HepG2 (cell line): ENCODE measurements around the gene NBL1. TPM values are rescaled to one million over a fixed set of nuclear protein-coding genes. Genes with fewer than 3 reads are reported as not detected.

Source experiments
- BCL6 ChIP-seq: IDR thresholded peaks from 2 replicates; pipeline ENCODE4 v1.6.1; 2016; ENCODE audit warnings: missing genetic modification reagents, missing compliant biosample characterization
- HOMEZ ChIP-seq: IDR thresholded peaks from 2 replicates; pipeline ENCODE4 v1.6.1; 2016; ENCODE audit warnings: low read depth
- KDM3A ChIP-seq: IDR thresholded peaks from 2 replicates; pipeline ENCODE4 v1.6.1; 2018; ENCODE audit warnings: low read depth, missing compliant biosample characterization
- NFE2L2 ChIP-seq: fragments of 150-350 bp; IDR thresholded peaks from 2 replicates; pipeline ENCODE4 v1.6.1; 2014; ENCODE audit warnings: low read length
- POLR2AphosphoS5 ChIP-seq: IDR thresholded peaks from 2 replicates; pipeline ENCODE4 v1.6.1; 2012; ENCODE audit warnings: low read depth, low read length
- RBM22 ChIP-seq: fragments of 200-400 bp; formaldehyde crosslinking; optimal IDR thresholded peaks from 2 replicates; pipeline ENCODE3; 2017; ENCODE audit warnings: mild to moderate bottlenecking, low read length, moderate library complexity
- SAP130 ChIP-seq: IDR thresholded peaks from 2 replicates; pipeline ENCODE4 v1.6.1; 2016; ENCODE audit warnings: low read depth
- SCMH1 ChIP-seq: sonication (generic); formaldehyde crosslinking; IDR thresholded peaks from 2 replicates; pipeline ENCODE4 v1.9.0; 2021; ENCODE audit warnings: missing genetic modification reagents, mild to moderate bottlenecking, borderline replicate concordance
- SP2 ChIP-seq: sonication (generic); formaldehyde crosslinking; IDR thresholded peaks from 2 replicates; pipeline ENCODE4 v1.5.1; 2020; ENCODE audit warnings: mild to moderate bottlenecking, missing genetic modification reagents
- ZMAT3 ChIP-seq: sonication (generic); formaldehyde crosslinking; conservative IDR thresholded peaks from 2 replicates; pipeline ENCODE4 v1.7.0; 2021; ENCODE audit warnings: missing genetic modification reagents
- polyA plus RNA-seq, 8 experiments: library from polyadenylated mRNA; depleted of rRNA in 3 of 8; stranded (reverse) in 7 of 8; unstranded in 1 of 8; fragments of >200 nt; fragmentation: Illumina TruSeq in 4 of 8; extraction: Trizol in 4 of 8; gene quantifications; 2 replicates each; pipeline versions ENCODE4 v1.2.1 to v1.2.3, GENCODE V29; 2011 to 2016; ENCODE audit warnings: low read depth in 4 of 8, missing spikeins in 1 of 8, mixed read lengths in 1 of 8; ENCODE audit not compliant: insufficient read depth in 1 of 8
- total RNA-seq, 5 experiments: library from RNA; depleted of rRNA; stranded (reverse); fragments of >200 nt; fragmentation: Illumina TruSeq; extraction: Trizol; gene quantifications; 2 replicates each; pipeline ENCODE4 v1.2.3, GENCODE V29; 2016; ENCODE audit warnings: low read depth in 1 of 5
- TF ChIP-seq, protein P1 (sequence below): sonication (generic); formaldehyde crosslinking; IDR thresholded peaks from 2 replicates; pipeline ENCODE4 v1.8.1; 2023; ENCODE audit warnings: mild to moderate bottlenecking, missing genetic modification reagents
- TF ChIP-seq, protein P2 (sequence below): sonication (generic); formaldehyde crosslinking; IDR thresholded peaks from 2 replicates; pipeline ENCODE4 v1.5.1; 2020; ENCODE audit warnings: mild to moderate bottlenecking, moderate library complexity, missing genetic modification reagents
- TF ChIP-seq, protein P3 (sequence below): sonication (generic); formaldehyde crosslinking; IDR thresholded peaks from 2 replicates; pipeline ENCODE4 v1.5.0; 2020; ENCODE audit warnings: mild to moderate bottlenecking, missing genetic modification reagents

The NBL1 gene
- total and polyA plus RNA-seq, 2 of the 13 experiments (the other 11 are each of a cell fraction or from before 2014, with no cell fraction given) = 2.7 to 13.8 TPM

- TF ChIP-seq POLR2AphosphoS5 (no peak), SAP130 (0 out of 2 replicates have a peak, but pooled peaks have one; percentile 34), KDM3A (0 out of 2 replicates have a peak, but pooled peaks have one; percentile 52), NFE2L2 (no peak), RBM22 (no peak), SCMH1 (CRISPR knock-in tag) (no peak), SP2 (CRISPR knock-in tag) (no peak), ZMAT3 (CRISPR knock-in tag) (no peak), BCL6 (CRISPR knock-in tag) (peak; percentile 43; the same call in 1 of the 2 replicates), HOMEZ (CRISPR knock-in tag) (no peak)
- TF ChIP-seq, protein P1, sequence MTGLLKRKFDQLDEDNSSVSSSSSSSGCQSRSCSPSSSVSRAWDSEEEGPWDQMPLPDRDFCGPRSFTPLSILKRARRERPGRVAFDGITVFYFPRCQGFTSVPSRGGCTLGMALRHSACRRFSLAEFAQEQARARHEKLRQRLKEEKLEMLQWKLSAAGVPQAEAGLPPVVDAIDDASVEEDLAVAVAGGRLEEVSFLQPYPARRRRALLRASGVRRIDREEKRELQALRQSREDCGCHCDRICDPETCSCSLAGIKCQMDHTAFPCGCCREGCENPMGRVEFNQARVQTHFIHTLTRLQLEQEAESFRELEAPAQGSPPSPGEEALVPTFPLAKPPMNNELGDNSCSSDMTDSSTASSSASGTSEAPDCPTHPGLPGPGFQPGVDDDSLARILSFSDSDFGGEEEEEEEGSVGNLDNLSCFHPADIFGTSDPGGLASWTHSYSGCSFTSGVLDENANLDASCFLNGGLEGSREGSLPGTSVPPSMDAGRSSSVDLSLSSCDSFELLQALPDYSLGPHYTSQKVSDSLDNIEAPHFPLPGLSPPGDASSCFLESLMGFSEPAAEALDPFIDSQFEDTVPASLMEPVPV (CRISPR knock-in tag) = peak; percentile 31; the same call in 1 of the 2 replicates
- TF ChIP-seq, protein P2, sequence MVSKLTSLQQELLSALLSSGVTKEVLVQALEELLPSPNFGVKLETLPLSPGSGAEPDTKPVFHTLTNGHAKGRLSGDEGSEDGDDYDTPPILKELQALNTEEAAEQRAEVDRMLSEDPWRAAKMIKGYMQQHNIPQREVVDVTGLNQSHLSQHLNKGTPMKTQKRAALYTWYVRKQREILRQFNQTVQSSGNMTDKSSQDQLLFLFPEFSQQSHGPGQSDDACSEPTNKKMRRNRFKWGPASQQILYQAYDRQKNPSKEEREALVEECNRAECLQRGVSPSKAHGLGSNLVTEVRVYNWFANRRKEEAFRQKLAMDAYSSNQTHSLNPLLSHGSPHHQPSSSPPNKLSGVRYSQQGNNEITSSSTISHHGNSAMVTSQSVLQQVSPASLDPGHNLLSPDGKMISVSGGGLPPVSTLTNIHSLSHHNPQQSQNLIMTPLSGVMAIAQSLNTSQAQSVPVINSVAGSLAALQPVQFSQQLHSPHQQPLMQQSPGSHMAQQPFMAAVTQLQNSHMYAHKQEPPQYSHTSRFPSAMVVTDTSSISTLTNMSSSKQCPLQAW = no peak
- TF ChIP-seq, protein P3, sequence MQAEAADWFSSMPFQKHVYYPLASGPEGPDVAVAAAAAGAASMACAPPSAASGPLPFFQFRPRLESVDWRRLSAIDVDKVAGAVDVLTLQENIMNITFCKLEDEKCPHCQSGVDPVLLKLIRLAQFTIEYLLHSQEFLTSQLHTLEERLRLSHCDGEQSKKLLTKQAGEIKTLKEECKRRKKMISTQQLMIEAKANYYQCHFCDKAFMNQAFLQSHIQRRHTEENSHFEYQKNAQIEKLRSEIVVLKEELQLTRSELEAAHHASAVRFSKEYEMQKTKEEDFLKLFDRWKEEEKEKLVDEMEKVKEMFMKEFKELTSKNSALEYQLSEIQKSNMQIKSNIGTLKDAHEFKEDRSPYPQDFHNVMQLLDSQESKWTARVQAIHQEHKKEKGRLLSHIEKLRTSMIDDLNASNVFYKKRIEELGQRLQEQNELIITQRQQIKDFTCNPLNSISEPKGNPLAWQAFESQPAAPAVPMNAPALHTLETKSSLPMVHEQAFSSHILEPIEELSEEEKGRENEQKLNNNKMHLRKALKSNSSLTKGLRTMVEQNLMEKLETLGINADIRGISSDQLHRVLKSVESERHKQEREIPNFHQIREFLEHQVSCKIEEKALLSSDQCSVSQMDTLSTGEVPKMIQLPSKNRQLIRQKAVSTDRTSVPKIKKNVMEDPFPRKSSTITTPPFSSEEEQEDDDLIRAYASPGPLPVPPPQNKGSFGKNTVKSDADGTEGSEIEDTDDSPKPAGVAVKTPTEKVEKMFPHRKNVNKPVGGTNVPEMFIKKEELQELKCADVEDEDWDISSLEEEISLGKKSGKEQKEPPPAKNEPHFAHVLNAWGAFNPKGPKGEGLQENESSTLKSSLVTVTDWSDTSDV (CRISPR knock-in tag) = no peak
- TF ChIP-seq, all 625 proteins: peak for 49
These were observed 7.1 kb downstream of the NBL1 start (continued) for GRCh38 chr1:19651141-19651737.
